ENCODE results near the gene HAS3.

Gene HAS3

GRCh38 chr16:69089091-69089910, 16.2 kb upstream of the HAS3 start:
- TF ChIP-seq, protein P1, sequence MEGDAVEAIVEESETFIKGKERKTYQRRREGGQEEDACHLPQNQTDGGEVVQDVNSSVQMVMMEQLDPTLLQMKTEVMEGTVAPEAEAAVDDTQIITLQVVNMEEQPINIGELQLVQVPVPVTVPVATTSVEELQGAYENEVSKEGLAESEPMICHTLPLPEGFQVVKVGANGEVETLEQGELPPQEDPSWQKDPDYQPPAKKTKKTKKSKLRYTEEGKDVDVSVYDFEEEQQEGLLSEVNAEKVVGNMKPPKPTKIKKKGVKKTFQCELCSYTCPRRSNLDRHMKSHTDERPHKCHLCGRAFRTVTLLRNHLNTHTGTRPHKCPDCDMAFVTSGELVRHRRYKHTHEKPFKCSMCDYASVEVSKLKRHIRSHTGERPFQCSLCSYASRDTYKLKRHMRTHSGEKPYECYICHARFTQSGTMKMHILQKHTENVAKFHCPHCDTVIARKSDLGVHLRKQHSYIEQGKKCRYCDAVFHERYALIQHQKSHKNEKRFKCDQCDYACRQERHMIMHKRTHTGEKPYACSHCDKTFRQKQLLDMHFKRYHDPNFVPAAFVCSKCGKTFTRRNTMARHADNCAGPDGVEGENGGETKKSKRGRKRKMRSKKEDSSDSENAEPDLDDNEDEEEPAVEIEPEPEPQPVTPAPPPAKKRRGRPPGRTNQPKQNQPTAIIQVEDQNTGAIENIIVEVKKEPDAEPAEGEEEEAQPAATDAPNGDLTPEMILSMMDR (IDR thresholded peaks at IDR 0.05; ENCODE audit: low read depth, low read length), result no peak
- DNase-seq (ENCODE audit: low read depth in 2 of 2), result no peak
- no peak overlapping the region for H3K4me3 ChIP-seq (replicated peaks in 1 of 2; ENCODE audit: low read depth in 2 of 2, low read length in 2 of 2)

GRCh38 chr16:69093974-69094373, 11.5 kb upstream of the HAS3 start:
- H3K4me3 ChIP-seq (replicated peaks in 1 of 2; ENCODE audit: low read depth in 2 of 2, low read length in 2 of 2), result no peak overlapping the region
- DNase-seq (ENCODE audit: low read depth in 2 of 2), result no peak
- TF ChIP-seq, protein P1 (IDR thresholded peaks at IDR 0.05; ENCODE audit: low read depth, low read length), result no peak

- TF ChIP-seq, protein P1 (IDR thresholded peaks at IDR 0.05; ENCODE audit: low read depth, low read length), result no peak
- no peak for DNase-seq (ENCODE audit: low read depth in 2 of 2)
- no peak overlapping the region for H3K4me3 ChIP-seq (replicated peaks in 1 of 2; ENCODE audit: low read depth in 2 of 2, low read length in 2 of 2)
Observed at GRCh38 chr16:69094501-69094900, 11.0 kb upstream of the HAS3 start.

DNA sequence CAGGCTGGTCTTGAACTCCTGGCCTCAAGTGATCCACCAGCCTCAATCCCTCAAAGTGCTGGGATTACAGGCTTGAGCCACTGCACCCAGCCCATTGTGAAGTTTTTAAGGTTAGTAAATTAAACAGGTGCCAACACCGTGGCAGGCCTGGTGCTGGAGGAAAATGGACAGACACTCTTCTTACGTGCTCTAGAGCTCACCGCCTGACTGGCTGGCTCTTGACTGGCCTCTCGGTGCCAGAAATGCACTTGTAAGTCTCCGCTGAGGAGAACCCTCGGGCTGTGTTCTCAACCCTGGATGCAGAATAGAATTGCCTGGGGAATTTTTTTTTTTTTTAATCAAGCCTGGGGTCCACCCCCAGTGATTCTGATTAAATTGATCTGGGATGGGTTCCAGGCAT, 10.3 kb upstream of the HAS3 start:
- no peak overlapping the region for H3K4me3 ChIP-seq (replicated peaks in 1 of 2; ENCODE audit: low read depth in 2 of 2, low read length in 2 of 2)
- TF ChIP-seq, protein P1 (IDR thresholded peaks at IDR 0.05; ENCODE audit: low read depth, low read length), result no peak
- no peak for DNase-seq (ENCODE audit: low read depth in 2 of 2)

- TF ChIP-seq, protein P1 (IDR thresholded peaks at IDR 0.05; ENCODE audit: low read depth, low read length), result no peak
- no peak overlapping the region for H3K4me3 ChIP-seq (replicated peaks in 1 of 2; ENCODE audit: low read depth in 2 of 2, low read length in 2 of 2)
- DNase-seq (ENCODE audit: low read depth in 2 of 2), result no peak
Observed at GRCh38 chr16:69100071-69100691, 5.3 kb upstream of the HAS3 start.

DNA sequence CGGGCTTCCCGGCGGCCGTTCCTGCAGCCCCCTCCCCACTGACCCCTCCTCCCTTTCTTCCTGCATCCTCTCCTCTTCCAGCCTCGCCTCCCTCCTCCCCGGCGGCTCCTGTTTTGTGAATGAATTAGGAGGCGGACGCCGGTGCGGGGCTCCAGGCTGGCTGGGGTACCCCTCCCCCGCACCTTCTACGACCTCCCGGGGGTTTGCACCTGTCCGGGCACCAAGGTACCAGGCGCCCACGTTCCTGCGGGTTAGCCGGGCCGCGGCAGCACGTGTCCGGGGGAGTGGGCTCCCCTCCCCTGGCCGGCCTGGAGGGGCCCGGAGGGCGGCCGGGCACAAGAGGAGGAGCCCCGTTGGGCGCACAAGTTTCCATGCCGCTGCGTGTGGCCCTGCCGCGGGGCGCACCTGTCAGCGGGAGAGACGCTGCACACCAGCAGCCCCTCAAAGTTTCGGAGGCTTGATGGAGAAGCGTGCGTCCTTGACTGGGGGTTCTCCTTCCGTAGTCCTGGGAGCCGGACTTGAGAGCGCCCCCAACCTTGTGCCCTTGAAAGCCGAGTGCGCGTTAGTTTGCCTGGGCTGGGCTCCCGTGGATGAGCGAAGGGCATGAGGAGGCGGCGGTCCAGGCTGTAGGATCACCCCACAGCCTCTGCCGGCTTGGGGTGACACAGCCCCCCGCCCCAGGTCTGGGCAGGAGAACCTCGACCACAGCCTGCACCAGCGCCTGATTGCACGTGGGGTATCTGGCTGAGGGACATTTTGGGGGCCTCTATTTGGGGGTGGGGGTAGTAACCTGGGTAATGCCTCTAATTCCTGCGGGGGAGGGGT, 1.2 kb downstream of the HAS3 start:
- TF ChIP-seq, protein P1 (IDR thresholded peaks at IDR 0.05; ENCODE audit: low read depth, low read length), result no peak
- no peak for DNase-seq (ENCODE audit: low read depth in 2 of 2)
- H3K4me3 ChIP-seq (replicated peaks in 1 of 2; ENCODE audit: low read depth in 2 of 2, low read length in 2 of 2), result peak overlapping the region; percentile 51 to 59

Measured in cardiac fibroblast (primary cell).